H9 (cell line): ENCODE data around the gene PLD4. TPM values are rescaled to one million over a fixed set of nuclear protein-coding genes. Genes with fewer than 3 reads are reported as not detected.

ENCODE experiments used
- DNase-seq: peaks from one replicate; pipeline ENCODE4 v3.0.0-alpha.2; 2017
- H2AFZ ChIP-seq: one replicate; pipeline ENCODE4 v1.6.1; 2013; ENCODE audit warnings: mild to moderate bottlenecking, low read length, control low read depth, moderate library complexity
- H2AK5ac ChIP-seq: 2 replicates; pipeline ENCODE4 v1.6.1; 2013; ENCODE audit warnings: low read length, control low read depth, mixed read lengths; ENCODE audit not compliant: insufficient read length
- H2BK120ac ChIP-seq: one replicate; pipeline ENCODE4 v1.6.1; 2013; ENCODE audit warnings: low read depth, mild to moderate bottlenecking, low read length, control low read depth, inconsistent platforms; ENCODE audit not compliant: poor library complexity, severe bottlenecking
- H2BK12ac ChIP-seq: 2 replicates; pipeline ENCODE4 v1.6.1; 2013; ENCODE audit warnings: low read length, control low read depth, mixed read lengths, low read depth; ENCODE audit not compliant: insufficient read length
- H2BK15ac ChIP-seq: 2 replicates; pipeline ENCODE4 v1.6.1; 2013; ENCODE audit warnings: low read depth, low read length, control low read depth
- H2BK20ac ChIP-seq: one replicate; pipeline ENCODE4 v1.6.1; 2013; ENCODE audit warnings: low read depth, mild to moderate bottlenecking, low read length, control low read depth, inconsistent platforms; ENCODE audit not compliant: poor library complexity, severe bottlenecking
- H2BK5ac ChIP-seq: 2 replicates; pipeline ENCODE4 v1.6.1; 2013; ENCODE audit warnings: low read length, control low read depth, mixed read lengths; ENCODE audit not compliant: insufficient read length
- H3K14ac ChIP-seq: 2 replicates; pipeline ENCODE4 v1.6.1; 2013; ENCODE audit warnings: low read length, control low read depth; ENCODE audit not compliant: insufficient read depth
- H3K18ac ChIP-seq: 2 replicates; pipeline ENCODE4 v1.6.1; 2013; ENCODE audit warnings: low read depth, mild to moderate bottlenecking, mixed read lengths, low read length, control low read depth; ENCODE audit not compliant: insufficient read length
- H3K23ac ChIP-seq: 2 replicates; pipeline ENCODE4 v1.6.1; 2013; ENCODE audit warnings: low read length, control low read depth, mixed read lengths, low read depth; ENCODE audit not compliant: insufficient read length
- H3K23me2 ChIP-seq: 2 replicates; pipeline ENCODE4 v1.6.1; 2013; ENCODE audit warnings: low read depth, mild to moderate bottlenecking, mixed read lengths, low read length, control low read depth; ENCODE audit not compliant: insufficient read length, poor library complexity, severe bottlenecking
- H3K27ac ChIP-seq: 2 replicates; pipeline ENCODE4 v1.5.1; 2013; ENCODE audit warnings: low read length, control low read depth, mixed read lengths, low read depth; ENCODE audit not compliant: insufficient read length
- H3K27me3 ChIP-seq: 2 replicates; pipeline ENCODE4 v1.6.1; 2013; ENCODE audit warnings: low read length, control low read depth, inconsistent platforms; ENCODE audit not compliant: insufficient read depth
- H3K4ac ChIP-seq: 2 replicates; pipeline ENCODE4 v1.6.1; 2013; ENCODE audit warnings: low read depth, mild to moderate bottlenecking, control low read depth, inconsistent platforms, low read length, moderate library complexity
- H3K4me1 ChIP-seq: 2 replicates; pipeline ENCODE4 v1.6.1; 2013; ENCODE audit warnings: low read length, control low read depth, inconsistent platforms; ENCODE audit not compliant: insufficient read depth
- H3K4me2 ChIP-seq: 2 replicates; pipeline ENCODE4 v1.6.1; 2013; ENCODE audit warnings: low read length, control low read depth, mixed read lengths; ENCODE audit not compliant: insufficient read length, insufficient read depth
- H3K56ac ChIP-seq: 2 replicates; pipeline ENCODE4 v1.6.1; 2013; ENCODE audit warnings: low read depth, mild to moderate bottlenecking, mixed read lengths, low read length, control low read depth; ENCODE audit not compliant: insufficient read length
- H3K79me1 ChIP-seq: 2 replicates; pipeline ENCODE4 v1.6.1; 2013; ENCODE audit warnings: low read depth, mild to moderate bottlenecking, moderate library complexity, low read length, control low read depth, inconsistent platforms; ENCODE audit not compliant: insufficient read depth, poor library complexity, severe bottlenecking
- H3K79me2 ChIP-seq: 2 replicates; pipeline ENCODE4 v1.6.1; 2013; ENCODE audit warnings: low read length, control low read depth, inconsistent platforms; ENCODE audit not compliant: insufficient read depth
- H3K9ac ChIP-seq: 2 replicates; pipeline ENCODE4 v1.6.1; 2013; ENCODE audit warnings: low read length, control low read depth, mixed read lengths; ENCODE audit not compliant: insufficient read length; ENCODE audit errors: extremely low read depth
- H3K9me3 ChIP-seq: one replicate; pipeline ENCODE4 v1.6.1; 2013; ENCODE audit warnings: low read depth, low read length, inconsistent platforms; ENCODE audit not compliant: control insufficient read depth
- H3T11ph ChIP-seq: one replicate; pipeline ENCODE4 v1.6.1; 2013; ENCODE audit warnings: mild to moderate bottlenecking, low read length, control low read depth, inconsistent platforms
- H4K20me1 ChIP-seq: one replicate; pipeline ENCODE4 v1.6.1; 2013; ENCODE audit not compliant: control insufficient read depth, insufficient read length, insufficient read depth
- H4K5ac ChIP-seq: 2 replicates; pipeline ENCODE4 v1.6.1; 2013; ENCODE audit warnings: low read depth, mild to moderate bottlenecking, mixed read lengths, low read length, control low read depth; ENCODE audit not compliant: insufficient read length
- H4K8ac ChIP-seq: replicated peaks from 2 replicates; pipeline ENCODE4 v1.6.1; 2013; ENCODE audit warnings: low read length, control low read depth, mixed read lengths, low read depth; ENCODE audit not compliant: insufficient read length
- H4K91ac ChIP-seq: 2 replicates; pipeline ENCODE4 v1.6.1; 2013; ENCODE audit warnings: low read depth, mild to moderate bottlenecking, moderate library complexity, mixed read lengths, low read length, control low read depth; ENCODE audit not compliant: insufficient read length
- H3K27ac Mint-ChIP-seq, 3 experiments: 2 replicates in 2 of 3; 3 replicates in 1 of 3; pipeline ENCODE4 v1.8.0; 2020 to 2021; ENCODE audit warnings: mixed read lengths in 3 of 3, mild to moderate bottlenecking in 1 of 3, moderate library complexity in 1 of 3
- H3K27me3 Mint-ChIP-seq: 2 replicates; pipeline ENCODE4 v1.8.0; 2021; ENCODE audit warnings: low read depth, mild to moderate bottlenecking, moderate library complexity, mixed read lengths
- H3K36me3 Mint-ChIP-seq, 3 experiments: 2 replicates in 2 of 3; 3 replicates in 1 of 3; pipeline ENCODE4 v1.8.0; 2020 to 2021; ENCODE audit warnings: low read depth in 3 of 3, mixed read lengths in 3 of 3; ENCODE audit not compliant: insufficient read depth in 1 of 3
- H3K4me1 Mint-ChIP-seq, 2 experiments: 2 replicates each; pipeline ENCODE4 v1.8.0; 2020; ENCODE audit warnings: mixed read lengths in 2 of 2
- H3K4me3 Mint-ChIP-seq, 2 experiments: 2 replicates in 1 of 2; 3 replicates in 1 of 2; pipeline ENCODE4 v1.8.0; 2020 to 2021; ENCODE audit warnings: mild to moderate bottlenecking in 2 of 2, mixed read lengths in 2 of 2, moderate library complexity in 1 of 2
- H3K9me3 Mint-ChIP-seq, 2 experiments: 2 replicates in 1 of 2; 3 replicates in 1 of 2; pipeline ENCODE4 v1.8.0; 2020; ENCODE audit warnings: mild to moderate bottlenecking in 2 of 2, mixed read lengths in 2 of 2, moderate library complexity in 1 of 2
- CTCF ChIP-seq: fragments of 200-600 bp; sonication (generic); conservative IDR thresholded peaks from 3 replicates; pipeline ENCODE4 v1.8.0; 2021; ENCODE audit warnings: antibody characterized with exemption, mild to moderate bottlenecking
- WGBS: extraction: QIAGEN DNeasy Blood & Tissue Kit; methylation state at CpG from one replicate; pipeline ENCODE4 v1.1.7; 2013; ENCODE audit warnings: missing lambda C conversion rate, low lambda C conversion rate, mixed read lengths; ENCODE audit not compliant: insufficient read length; ENCODE audit errors: extremely low coverage; 5-methylcytosine and 5-hydroxymethylcytosine counted together
- total RNA-seq: library from RNA; stranded (reverse); gene quantifications from 2 replicates; pipeline ENCODE4 v1.2.1, GENCODE V29; 2021

PLD4 gene
- total RNA-seq, 1 experiment from 2014 or later: not detected

- peaks cover 0 to 7% (median 0%) of the 10 kb centered on the region in 3 experiments; a peak in 2 of 7 replicates for H3K36me3 Mint-ChIP-seq
- H4K91ac ChIP-seq: no peak overlapping the region
- WGBS: no CpG with 5 or more reads among the region's 4 CpGs
These were observed 33.5 kb upstream of the PLD4 start for GRCh38 chr14:104891121-104891551.

More at GRCh38 chr14:104891121-104891551, 33.5 kb upstream of the PLD4 start:
- Histone ChIP-seq H4K8ac (no peak overlapping the region), H3T11ph (no peak overlapping the region), H2AFZ (no peak overlapping the region), H2BK15ac (no peak overlapping the region), H2BK20ac (no peak overlapping the region), H3K23ac (no peak overlapping the region), H4K5ac (no peak overlapping the region), H2BK120ac (no peak overlapping the region), H3K4me2 (no peak overlapping the region), H3K56ac (no peak overlapping the region), H3K9me3 (no peaks in the 10 kb centered on the region), H3K79me1 (no peaks in the 10 kb centered on the region), H3K4me1 (no peaks in the 10 kb centered on the region), H3K79me2 (no peaks in the 10 kb centered on the region), H3K27me3 (no peaks in the 10 kb centered on the region), H3K9ac (no peak overlapping the region), H3K18ac (no peak overlapping the region), H3K23me2 (no peaks in the 10 kb centered on the region), H3K27ac (no peak overlapping the region), H3K4ac (no peak overlapping the region), H2AK5ac (no peak overlapping the region), H2BK5ac (no peak overlapping the region), H3K14ac (no peak overlapping the region), H2BK12ac (no peak overlapping the region), H4K20me1 (no peaks in the 10 kb centered on the region)
- H3K9me3 Mint-ChIP-seq: peaks cover 0 to 5% of the 10 kb centered on the region in 2 experiments; a peak in 1 of 5 replicates
- H3K27me3 Mint-ChIP-seq: no peaks in the 10 kb centered on the region; the same call in none of the 2 replicates
- no peak overlapping the region for H3K4me3 Mint-ChIP-seq
- DNase-seq: no peak
- H3K27ac Mint-ChIP-seq: no peak overlapping the region
- peaks cover 2 to 5% of the 10 kb centered on the region in 2 experiments; a peak in 3 of 4 replicates for H3K4me1 Mint-ChIP-seq
- TF ChIP-seq CTCF: no peak
